Mesendoderm (in vitro differentiated cells): ENCODE measurements around the gene TRIB2.

ENCODE experiments used
- DNase-seq: peaks from one replicate; pipeline ENCODE4 v3.0.0; 2013
- H2AK5ac ChIP-seq: 2 replicates; pipeline ENCODE4 v1.6.1; 2013; ENCODE audit warnings: low read length, inconsistent platforms
- H2BK120ac ChIP-seq: 2 replicates; pipeline ENCODE4 v1.6.1; 2013; ENCODE audit warnings: low read depth, mild to moderate bottlenecking, low read length, moderate library complexity, mixed read lengths
- H2BK15ac ChIP-seq: replicated peaks from 2 replicates; pipeline ENCODE4 v1.6.1; 2013; ENCODE audit warnings: low read depth, mild to moderate bottlenecking, moderate library complexity
- H2BK5ac ChIP-seq: 2 replicates; pipeline ENCODE4 v1.6.1; 2013; ENCODE audit warnings: low read length, inconsistent platforms
- H3K18ac ChIP-seq: 2 replicates; pipeline ENCODE4 v1.6.1; 2013; ENCODE audit warnings: mild to moderate bottlenecking, low read length, mixed read lengths
- H3K23ac ChIP-seq: one replicate; pipeline ENCODE4 v1.6.1; 2013; ENCODE audit warnings: low read length
- H3K27ac ChIP-seq: 2 replicates; pipeline ENCODE4 v1.5.1; 2013; ENCODE audit warnings: low read depth, mild to moderate bottlenecking, inconsistent platforms, low read length, moderate library complexity
- H3K27me3 ChIP-seq: 2 replicates; pipeline ENCODE4 v1.6.1; 2013; ENCODE audit warnings: low read length, control low read depth, mild to moderate bottlenecking, inconsistent platforms; ENCODE audit not compliant: insufficient read depth, poor library complexity
- H3K36me3 ChIP-seq: 2 replicates; pipeline ENCODE4 v1.6.1; 2013; ENCODE audit warnings: low read length, inconsistent platforms; ENCODE audit not compliant: control insufficient read depth, insufficient read depth
- H3K4ac ChIP-seq: one replicate; pipeline ENCODE4 v1.6.1; 2013; ENCODE audit warnings: low read depth, mild to moderate bottlenecking, low read length, moderate library complexity
- H3K4me1 ChIP-seq: 2 replicates; pipeline ENCODE4 v1.6.1; 2013; ENCODE audit warnings: low read depth, low read length, inconsistent platforms; ENCODE audit not compliant: control insufficient read depth
- H3K4me2 ChIP-seq: 2 replicates; pipeline ENCODE4 v1.6.1; 2013; ENCODE audit warnings: low read length
- H3K4me3 ChIP-seq: 2 replicates; pipeline ENCODE4 v1.5.1; 2013; ENCODE audit warnings: mild to moderate bottlenecking, low read length
- H3K56ac ChIP-seq: one replicate; pipeline ENCODE4 v1.6.1; 2013; ENCODE audit warnings: low read length
- H3K79me1 ChIP-seq: 2 replicates; pipeline ENCODE4 v1.6.1; 2013; ENCODE audit warnings: low read length, inconsistent platforms
- H3K79me2 ChIP-seq: 2 replicates; pipeline ENCODE4 v1.6.1; 2013; ENCODE audit warnings: mild to moderate bottlenecking, low read length; ENCODE audit not compliant: control insufficient read depth, insufficient read depth
- H3K9ac ChIP-seq: 2 replicates; pipeline ENCODE4 v1.6.1; 2013; ENCODE audit warnings: low read length, inconsistent platforms
- H4K5ac ChIP-seq: one replicate; pipeline ENCODE4 v1.6.1; 2013; ENCODE audit warnings: low read length
- H4K8ac ChIP-seq: one replicate; pipeline ENCODE4 v1.6.1; 2013; ENCODE audit warnings: low read depth, mild to moderate bottlenecking, control low read depth, low read length, moderate library complexity
- WGBS: extraction: QIAGEN DNeasy Blood & Tissue Kit; methylation state at CpG from one replicate; pipeline ENCODE4 v1.1.7; 2013; ENCODE audit warnings: low lambda C conversion rate, missing lambda C conversion rate; ENCODE audit not compliant: insufficient coverage; ENCODE audit errors: extremely low coverage; 5-methylcytosine and 5-hydroxymethylcytosine counted together

The TRIB2 gene

DNA sequence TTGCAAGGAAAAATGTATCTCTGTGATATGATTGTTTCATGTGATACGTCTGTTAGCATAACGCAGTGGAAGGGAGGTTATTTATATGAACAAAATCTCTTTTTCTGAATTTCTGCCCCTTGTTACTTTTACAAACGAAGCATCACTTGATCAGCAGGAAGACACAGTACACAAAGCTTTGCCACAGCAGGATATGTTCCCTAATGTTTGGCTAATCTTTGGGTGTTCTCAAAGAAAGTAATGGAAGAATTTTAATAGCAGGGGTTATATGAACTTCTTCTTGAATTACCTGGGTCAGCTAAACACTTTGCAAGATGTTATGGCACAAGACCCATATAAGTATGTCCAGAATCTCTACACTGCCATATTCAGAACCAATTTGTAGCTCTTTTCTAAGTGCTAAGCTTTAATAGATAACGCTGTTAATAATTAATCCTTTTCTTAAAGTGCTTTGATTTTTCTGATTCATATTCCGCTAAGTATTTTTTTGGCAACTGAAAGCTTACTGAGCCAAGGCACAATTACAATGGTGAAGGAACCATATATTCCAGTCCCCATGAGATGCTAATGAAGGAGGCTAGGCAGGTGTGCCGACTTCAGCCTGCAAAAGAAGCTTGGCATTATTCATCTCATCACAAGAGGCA lies 33.2 kb upstream of the TRIB2 start:
- no CpG with 5 or more reads among the region's 6 CpGs for WGBS
- no peaks in the 10 kb centered on the region for H3K36me3 ChIP-seq

DNA sequence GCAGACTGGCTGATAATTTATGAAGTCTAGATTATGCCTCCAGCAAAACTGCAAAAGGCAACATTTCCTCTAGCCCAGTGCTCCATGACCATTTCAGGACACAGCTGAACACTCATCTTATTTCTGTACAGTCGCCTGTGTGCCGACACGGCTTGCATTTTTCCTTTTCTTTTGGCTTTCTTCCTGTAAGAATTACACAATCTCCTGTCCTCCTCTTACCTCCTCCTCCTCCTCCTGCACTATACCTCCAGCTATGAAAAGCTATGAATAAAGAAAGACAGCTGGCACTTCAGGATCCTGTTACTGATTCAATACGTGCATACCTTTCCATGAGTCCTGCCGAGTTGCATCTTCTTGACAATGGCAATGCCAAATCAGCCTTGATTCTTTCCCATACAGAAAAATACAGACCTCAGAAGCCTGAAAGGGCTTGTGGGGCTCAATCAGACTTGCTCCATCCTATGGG lies 32.2 kb upstream of the TRIB2 start:
- H3K4me2 ChIP-seq, result no peak overlapping the region
- H4K5ac ChIP-seq, result no peak overlapping the region
- no peak overlapping the region for H4K8ac ChIP-seq
- H3K4me1 ChIP-seq, result peaks cover 2% of the 10 kb centered on the region
- H2BK120ac ChIP-seq, result no peak overlapping the region
- no peak overlapping the region for H3K9ac ChIP-seq
- no peak overlapping the region for H3K27ac ChIP-seq
- no CpG with 5 or more reads among the region's 5 CpGs for WGBS
- H3K56ac ChIP-seq, result no peak overlapping the region
- no peak overlapping the region for H2AK5ac ChIP-seq
- H3K27me3 ChIP-seq, result no peaks in the 10 kb centered on the region
- H3K4me3 ChIP-seq, result no peak overlapping the region
- no peak overlapping the region for H3K18ac ChIP-seq
- H3K79me1 ChIP-seq, result no peaks in the 10 kb centered on the region
- no peak overlapping the region for H2BK5ac ChIP-seq
- no peaks in the 10 kb centered on the region for H3K36me3 ChIP-seq
- H2BK15ac ChIP-seq, result no peak overlapping the region
- no peak overlapping the region for H3K4ac ChIP-seq
- no peak overlapping the region for H3K23ac ChIP-seq
- no peaks in the 10 kb centered on the region for H3K79me2 ChIP-seq
- no peak for DNase-seq

More for the DNA sequence above, 33.2 kb upstream of the TRIB2 start:
- Histone ChIP-seq H2AK5ac (no peak overlapping the region), H3K79me1 (no peaks in the 10 kb centered on the region), H3K4me2 (no peak overlapping the region), H3K4ac (no peak overlapping the region), H4K8ac (no peak overlapping the region), H3K9ac (no peak overlapping the region), H3K23ac (no peak overlapping the region), H2BK15ac (no peak overlapping the region), H3K56ac (no peak overlapping the region), H3K4me3 (no peak overlapping the region), H3K79me2 (no peaks in the 10 kb centered on the region), H4K5ac (no peak overlapping the region), H3K27me3 (no peaks in the 10 kb centered on the region), H3K4me1 (no peaks in the 10 kb centered on the region), H2BK5ac (no peak overlapping the region), H3K27ac (no peak overlapping the region), H2BK120ac (no peak overlapping the region), H3K18ac (no peak overlapping the region)
- no peak for DNase-seq

DNA sequence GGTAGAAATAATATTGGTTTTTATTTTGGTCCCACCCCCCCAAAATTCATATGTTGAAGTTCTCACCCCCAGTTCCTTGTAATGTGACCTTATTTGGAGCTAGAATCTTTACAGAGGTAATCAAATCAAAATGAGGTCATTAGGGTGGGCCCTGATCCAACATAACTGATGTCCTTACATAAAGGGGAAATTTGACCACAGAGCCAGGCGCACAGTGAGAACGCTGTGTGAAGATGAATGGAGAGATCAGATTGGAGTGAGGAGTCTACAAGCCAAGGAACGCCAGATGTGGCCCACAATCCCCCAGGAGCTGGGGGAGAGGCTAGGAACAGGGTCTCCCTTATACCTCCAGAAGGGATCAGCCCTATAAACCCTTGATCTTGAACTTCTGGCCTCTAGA lies 31.6 kb upstream of the TRIB2 start:
- Histone ChIP-seq H4K5ac (no peak overlapping the region), H3K9ac (no peak overlapping the region), H3K23ac (no peak overlapping the region), H3K79me1 (no peaks in the 10 kb centered on the region), H3K79me2 (no peaks in the 10 kb centered on the region), H2BK15ac (no peak overlapping the region), H3K4me2 (no peak overlapping the region), H3K4me1 (peaks cover 2% of the 10 kb centered on the region), H2AK5ac (no peak overlapping the region), H3K36me3 (no peaks in the 10 kb centered on the region), H4K8ac (no peak overlapping the region), H3K4ac (no peak overlapping the region), H3K4me3 (no peak overlapping the region), H2BK5ac (no peak overlapping the region), H3K18ac (no peak overlapping the region), H3K27me3 (no peaks in the 10 kb centered on the region), H2BK120ac (no peak overlapping the region), H3K27ac (no peak overlapping the region), H3K56ac (no peak overlapping the region)
- no CpG with 5 or more reads among the region's 3 CpGs for WGBS
- no peak for DNase-seq

DNA sequence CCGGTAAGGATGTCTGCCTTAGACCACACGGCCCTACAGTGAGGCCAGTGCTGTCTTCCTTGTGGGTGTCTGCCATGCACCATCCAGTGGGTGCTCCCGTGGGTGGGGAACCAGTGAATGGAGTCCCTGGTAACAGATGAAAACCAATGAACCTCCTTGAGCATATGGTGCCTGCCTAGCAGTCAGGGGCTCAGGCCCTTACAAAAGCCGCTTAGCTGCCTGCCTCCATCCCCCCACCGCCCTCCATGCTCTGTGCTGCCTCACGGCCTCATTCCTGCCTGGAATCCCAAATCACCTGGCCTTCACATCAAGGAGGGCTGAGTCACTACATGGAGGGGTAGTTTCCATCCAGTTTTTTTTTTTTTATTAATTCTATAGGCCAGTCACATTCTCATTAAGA lies 30.8 kb upstream of the TRIB2 start:
- Histone ChIP-seq H3K4me3 (no peak overlapping the region), H2AK5ac (no peak overlapping the region), H3K56ac (no peak overlapping the region), H2BK5ac (no peak overlapping the region), H2BK15ac (no peak overlapping the region), H4K8ac (no peak overlapping the region), H3K4me2 (no peak overlapping the region), H3K79me2 (no peaks in the 10 kb centered on the region), H3K4ac (no peak overlapping the region), H3K36me3 (no peaks in the 10 kb centered on the region), H4K5ac (no peak overlapping the region), H2BK120ac (no peak overlapping the region), H3K4me1 (peaks cover 2% of the 10 kb centered on the region), H3K27ac (no peak overlapping the region), H3K79me1 (no peaks in the 10 kb centered on the region), H3K27me3 (no peaks in the 10 kb centered on the region), H3K18ac (no peak overlapping the region), H3K9ac (no peak overlapping the region), H3K23ac (no peak overlapping the region)
- WGBS, result no CpG with 5 or more reads among the region's 6 CpGs
- DNase-seq, result no peak

DNA sequence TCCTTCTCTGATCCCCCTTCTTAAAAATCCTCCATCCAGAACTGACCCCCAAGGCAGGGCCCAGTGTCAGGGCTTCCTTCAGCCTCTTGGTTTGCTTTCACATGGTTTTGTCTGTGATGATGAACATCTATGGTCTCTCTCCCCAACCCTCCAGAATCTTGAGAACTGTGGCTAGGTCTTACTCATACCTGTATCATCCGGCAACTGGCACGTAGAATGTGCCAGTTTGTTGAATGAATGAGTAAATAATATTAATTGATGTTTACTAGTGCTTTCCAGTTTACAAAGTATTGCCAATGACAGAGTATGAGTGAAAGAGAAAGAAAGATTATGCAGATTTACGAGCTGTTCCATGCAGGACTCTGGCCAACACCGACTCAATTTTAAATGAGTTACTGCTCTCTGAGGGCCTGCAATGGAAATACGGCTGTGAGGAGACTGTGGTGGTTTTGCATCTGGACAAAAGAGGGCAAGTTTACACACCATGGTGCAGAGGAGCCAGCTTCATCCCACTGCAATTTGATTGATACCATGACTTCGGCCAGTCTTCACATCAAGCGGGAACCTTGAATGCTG lies 29.9 kb upstream of the TRIB2 start:
- Histone ChIP-seq H3K36me3 (no peaks in the 10 kb centered on the region), H2BK15ac (no peak overlapping the region), H3K27me3 (no peaks in the 10 kb centered on the region), H4K8ac (no peak overlapping the region), H3K4me1 (peaks cover 2% of the 10 kb centered on the region), H3K79me1 (no peaks in the 10 kb centered on the region), H3K56ac (no peak overlapping the region), H3K9ac (no peak overlapping the region), H3K23ac (no peak overlapping the region), H2AK5ac (no peak overlapping the region), H2BK120ac (no peak overlapping the region), H3K4me3 (no peak overlapping the region), H3K4me2 (no peak overlapping the region), H3K79me2 (no peaks in the 10 kb centered on the region), H4K5ac (no peak overlapping the region), H3K27ac (no peak overlapping the region), H3K18ac (no peak overlapping the region), H2BK5ac (no peak overlapping the region), H3K4ac (no peak overlapping the region)
- no peak for DNase-seq
- WGBS, result no CpG with 5 or more reads among the region's 7 CpGs

DNA sequence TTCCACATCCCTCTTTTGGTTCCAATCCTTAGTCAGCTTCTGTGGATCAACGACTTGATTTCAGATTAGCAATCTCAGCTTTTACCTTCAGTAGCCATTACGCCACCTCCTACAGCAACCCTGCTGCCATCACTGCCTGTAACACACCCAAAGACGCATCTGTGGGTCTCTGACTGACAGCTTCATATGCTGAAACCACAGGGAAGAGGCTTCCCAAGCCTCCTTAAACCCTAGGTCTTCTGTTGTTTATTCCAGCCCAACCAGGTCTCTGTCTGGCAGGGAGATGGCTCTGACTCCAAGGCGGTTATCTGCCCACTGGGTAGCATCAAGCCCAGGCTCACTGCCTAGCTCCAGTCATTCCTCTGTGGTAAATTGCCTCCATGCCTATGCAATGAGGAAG lies 28.6 kb upstream of the TRIB2 start:
- Histone ChIP-seq H3K4ac (no peak overlapping the region), H4K5ac (no peak overlapping the region), H3K27ac (no peak overlapping the region), H2AK5ac (no peak overlapping the region), H2BK15ac (no peak overlapping the region), H2BK5ac (no peak overlapping the region), H3K4me1 (peaks cover 2% of the 10 kb centered on the region), H3K79me2 (no peaks in the 10 kb centered on the region), H3K4me2 (no peak overlapping the region), H2BK120ac (no peak overlapping the region), H3K56ac (no peak overlapping the region), H3K4me3 (no peak overlapping the region), H3K27me3 (no peaks in the 10 kb centered on the region), H3K9ac (no peak overlapping the region), H4K8ac (no peak overlapping the region), H3K79me1 (no peaks in the 10 kb centered on the region), H3K23ac (no peak overlapping the region), H3K36me3 (no peaks in the 10 kb centered on the region), H3K18ac (no peak overlapping the region)
- peak; percentile 53 for DNase-seq
- no CpG with 5 or more reads among the region's 4 CpGs for WGBS
